GM21447 (cell line): ENCODE results near the gene DAPP1.
A peak's percentile ranks its signal among the peaks of the same experiment; 100 is the strongest.
"Not testable (repeated sequence)": the region's sequence is repeated elsewhere in the genome, so short reads cannot be mapped to it uniquely, and the experiment has no call there.

Experiments used
- ATAC-seq: cut with Tn5 transposase; IDR thresholded peaks from one replicate; pipeline ENCODE4 v1.9.1; 2021; ENCODE audit not compliant: unreplicated experiment

The DAPP1 gene

GRCh38 chr4:99816545-99817308 is at the start of gene DAPP1:
Gene DAPP1 (plus strand): TSS chr4:99816827. CDS start chr4:99816914, 87 bp downstream.
- ATAC-seq, result peak; percentile 94

- not testable (repeated sequence) for ATAC-seq
Observed at GRCh38 chr4:99770842-99771241, 45.8 kb upstream of the DAPP1 start.

GRCh38 chr4:99783940-99784339 is 32.7 kb upstream of the DAPP1 start:
- ATAC-seq, result no peak

- no peak for ATAC-seq
Observed at GRCh38 chr4:99784842-99785241, 31.8 kb upstream of the DAPP1 start.

GRCh38 chr4:99790796-99791617 is 25.6 kb upstream of the DAPP1 start:
- ATAC-seq, result no peak

- ATAC-seq, result no peak
Observed at GRCh38 chr4:99800332-99801004, 16.2 kb upstream of the DAPP1 start.

- ATAC-seq, result no peak
Observed at GRCh38 chr4:99801005-99801699, 15.5 kb upstream of the DAPP1 start.

- ATAC-seq, result no peak
Observed at GRCh38 chr4:99803566-99804101, 13.0 kb upstream of the DAPP1 start.

- no peak for ATAC-seq
Observed at GRCh38 chr4:99806545-99806944, 10.1 kb upstream of the DAPP1 start.

GRCh38 chr4:99807666-99808065 is 9.0 kb upstream of the DAPP1 start:
- no peak for ATAC-seq

GRCh38 chr4:99808260-99808857 is 8.3 kb upstream of the DAPP1 start:
- ATAC-seq, result peak; percentile 86

- no peak for ATAC-seq
Observed at GRCh38 chr4:99809326-99809725, 7.3 kb upstream of the DAPP1 start.

- ATAC-seq, result no peak
Observed at GRCh38 chr4:99810536-99810935, 6.1 kb upstream of the DAPP1 start.

GRCh38 chr4:99811117-99811516 is 5.5 kb upstream of the DAPP1 start:
- no peak for ATAC-seq

GRCh38 chr4:99811850-99812249 is 4.8 kb upstream of the DAPP1 start:
- no peak for ATAC-seq

- no peak for ATAC-seq
Observed at GRCh38 chr4:99815597-99816011, 1.0 kb upstream of the DAPP1 start.

GRCh38 chr4:99817309-99817890 is 773 bp downstream of the DAPP1 start:
- ATAC-seq, result peak; percentile 24

- no peak for ATAC-seq
Observed at GRCh38 chr4:99818661-99819060, 2.0 kb downstream of the DAPP1 start.

- peak; percentile 76 for ATAC-seq
Observed at GRCh38 chr4:99821918-99822503, 5.4 kb downstream of the DAPP1 start.

GRCh38 chr4:99822734-99823133 is 6.1 kb downstream of the DAPP1 start:
- ATAC-seq, result no peak
